RWPE2 (cell line): ENCODE measurements around the gene HLF.

Experiments
- ATAC-seq: fragments of 200-7000 bp; cut with Tn5 transposase; 3 replicates; pipeline ENCODE4 v1.9.1; 2021; ENCODE audit warnings: low read depth
- DNase-seq: peaks from one replicate; pipeline ENCODE4 v3.0.0-alpha.2; 2020; ENCODE audit warnings: low spot score
- H3K27ac ChIP-seq: fragments of 450-650 bp; 2 replicates; pipeline ENCODE4 v1.5.1; 2017; ENCODE audit warnings: mild to moderate bottlenecking; ENCODE audit not compliant: poor library complexity, severe bottlenecking
- H3K27me3 ChIP-seq: fragments of 250-450 bp; sonication (Bioruptor Pico); 2 replicates; pipeline ENCODE4 v1.5.1; 2021; ENCODE audit warnings: mild to moderate bottlenecking, moderate library complexity; ENCODE audit not compliant: insufficient read depth, poor library complexity, severe bottlenecking
- H3K36me3 ChIP-seq: fragments of 250-450 bp; sonication (Bioruptor Pico); 2 replicates; pipeline ENCODE4 v1.5.1; 2020; ENCODE audit warnings: low read depth, mild to moderate bottlenecking, moderate library complexity
- H3K4me1 ChIP-seq: fragments of 250-450 bp; sonication (Bioruptor Pico); 2 replicates; pipeline ENCODE4 v1.5.1; 2021; ENCODE audit warnings: mild to moderate bottlenecking, moderate library complexity; ENCODE audit not compliant: insufficient read depth, poor library complexity, severe bottlenecking
- H3K4me3 ChIP-seq: fragments of 250-450 bp; sonication (Bioruptor Pico); 2 replicates; pipeline ENCODE4 v1.5.1; 2021; ENCODE audit warnings: mild to moderate bottlenecking, moderate library complexity; ENCODE audit not compliant: severe bottlenecking
- H3K9me3 ChIP-seq: fragments of 250-450 bp; sonication (Bioruptor Pico); 2 replicates; pipeline ENCODE4 v1.5.1; 2021; ENCODE audit warnings: mild to moderate bottlenecking, moderate library complexity; ENCODE audit not compliant: severe bottlenecking
- CTCF ChIP-seq: fragments of 450-650 bp; IDR thresholded peaks from one replicate; pipeline ENCODE4 v1.5.1; 2017; ENCODE audit warnings: mild to moderate bottlenecking, moderate library complexity; ENCODE audit not compliant: poor library complexity, severe bottlenecking

HLF gene

GRCh38 chr17:55245986-55246385 lies 18.8 kb upstream of the HLF start:
- no peaks in the 10 kb centered on the region for H3K9me3 ChIP-seq
- no peaks in the 10 kb centered on the region for H3K4me1 ChIP-seq
- no peak for TF ChIP-seq CTCF
- no peaks in the 10 kb centered on the region for H3K36me3 ChIP-seq
- no peak overlapping the region for H3K27ac ChIP-seq
- DNase-seq = no peak
- H3K4me3 ChIP-seq = no peak overlapping the region
- no peak for ATAC-seq
- H3K27me3 ChIP-seq = peaks cover 4% of the 10 kb centered on the region

- no peaks in the 10 kb centered on the region for H3K4me1 ChIP-seq
- H3K27me3 ChIP-seq = peaks cover 4% of the 10 kb centered on the region
- no peaks in the 10 kb centered on the region for H3K36me3 ChIP-seq
- H3K9me3 ChIP-seq = no peaks in the 10 kb centered on the region
- no peak for ATAC-seq
- no peak overlapping the region for H3K27ac ChIP-seq
- DNase-seq = no peak
- TF ChIP-seq CTCF = no peak
- no peak overlapping the region for H3K4me3 ChIP-seq
These were observed 18.2 kb upstream of the HLF start for GRCh38 chr17:55246583-55246982.

GRCh38 chr17:55248077-55248476 lies 16.7 kb upstream of the HLF start:
- no peak overlapping the region for H3K27ac ChIP-seq
- H3K9me3 ChIP-seq = no peaks in the 10 kb centered on the region
- DNase-seq (no peak), ATAC-seq (no peak)
- no peak overlapping the region for H3K4me3 ChIP-seq
- no peak for TF ChIP-seq CTCF
- no peaks in the 10 kb centered on the region for H3K36me3 ChIP-seq
- no peaks in the 10 kb centered on the region for H3K4me1 ChIP-seq
- H3K27me3 ChIP-seq = peaks cover 4% of the 10 kb centered on the region

GRCh38 chr17:55249861-55250260 lies 14.9 kb upstream of the HLF start:
- DNase-seq = no peak
- H3K4me3 ChIP-seq = no peak overlapping the region
- no peak overlapping the region for H3K27ac ChIP-seq
- no peak for TF ChIP-seq CTCF
- no peaks in the 10 kb centered on the region for H3K9me3 ChIP-seq
- ATAC-seq = no peak
- H3K27me3 ChIP-seq = peaks cover 4% of the 10 kb centered on the region
- H3K4me1 ChIP-seq = no peaks in the 10 kb centered on the region
- H3K36me3 ChIP-seq = no peaks in the 10 kb centered on the region

GRCh38 chr17:55254375-55254774 lies 10.4 kb upstream of the HLF start:
- TF ChIP-seq CTCF = no peak
- peaks cover 3% of the 10 kb centered on the region for H3K27me3 ChIP-seq
- no peak overlapping the region for H3K27ac ChIP-seq
- no peak for DNase-seq
- no peak overlapping the region for H3K4me3 ChIP-seq
- no peaks in the 10 kb centered on the region for H3K9me3 ChIP-seq
- H3K36me3 ChIP-seq = no peaks in the 10 kb centered on the region
- no peaks in the 10 kb centered on the region for H3K4me1 ChIP-seq
- ATAC-seq = no peak
